HG03066 (cell line): ENCODE results near the gene SELENOI.
"Not testable (repeated sequence)": the region's sequence is repeated elsewhere in the genome, so short reads cannot be mapped to it uniquely, and the experiment has no call there.

Source experiments
- ATAC-seq: cut with Tn5 transposase; IDR thresholded peaks from one replicate; pipeline ENCODE4 v1.9.1; 2021; ENCODE audit warnings: low read depth; ENCODE audit not compliant: unreplicated experiment

SELENOI gene

GRCh38 chr2:26355038-26355995 is 9.4 kb downstream of the SELENOI start:
- ATAC-seq: no peak

- ATAC-seq: no peak
Measured at GRCh38 chr2:26356111-26356510, 10.2 kb downstream of the SELENOI start.

- ATAC-seq: no peak
Measured at GRCh38 chr2:26356771-26357170, 10.8 kb downstream of the SELENOI start.

GRCh38 chr2:26359886-26360473 is 14.0 kb downstream of the SELENOI start:
- no peak for ATAC-seq

- no peak for ATAC-seq
Measured at GRCh38 chr2:26363323-26363722, 17.4 kb downstream of the SELENOI start.

GRCh38 chr2:26363958-26364357 is 18.0 kb downstream of the SELENOI start:
- ATAC-seq: no peak

- ATAC-seq: no peak
Measured at GRCh38 chr2:26364669-26365068, 18.7 kb downstream of the SELENOI start.

- ATAC-seq: no peak
Measured at GRCh38 chr2:26366957-26367356, 21.0 kb downstream of the SELENOI start.

GRCh38 chr2:26369664-26370063 is 23.7 kb downstream of the SELENOI start:
- not testable (repeated sequence) for ATAC-seq

- ATAC-seq: not testable (repeated sequence)
Measured at GRCh38 chr2:26370909-26371308, 25.0 kb downstream of the SELENOI start.

- no peak for ATAC-seq
Measured at GRCh38 chr2:26376799-26377198, 30.9 kb downstream of the SELENOI start.

- ATAC-seq: no peak
Measured at GRCh38 chr2:26380281-26380680, 34.3 kb downstream of the SELENOI start.

- ATAC-seq: no peak
Measured at GRCh38 chr2:26382564-26382963, 36.6 kb downstream of the SELENOI start.

GRCh38 chr2:26384183-26384582 is 38.2 kb downstream of the SELENOI start:
- ATAC-seq: no peak

GRCh38 chr2:26384597-26384996 is 38.7 kb downstream of the SELENOI start:
- ATAC-seq: no peak

GRCh38 chr2:26387189-26387588 is 41.2 kb downstream of the SELENOI start:
- no peak for ATAC-seq

GRCh38 chr2:26394694-26395093 is 48.8 kb downstream of the SELENOI start:
- no peak for ATAC-seq

GRCh38 chr2:26395394-26395793 is 49.5 kb downstream of the SELENOI start:
- no peak for ATAC-seq

- ATAC-seq: no peak
Measured at GRCh38 chr2:26396734-26397298, 50.9 kb downstream of the SELENOI start.

GRCh38 chr2:26399771-26400376 is 53.9 kb downstream of the SELENOI start:
- no peak for ATAC-seq

GRCh38 chr2:26400723-26401122 is 54.8 kb downstream of the SELENOI start:
- ATAC-seq: no peak
